ENCODE results near the gene UEVLD.

Gene UEVLD

DNA sequence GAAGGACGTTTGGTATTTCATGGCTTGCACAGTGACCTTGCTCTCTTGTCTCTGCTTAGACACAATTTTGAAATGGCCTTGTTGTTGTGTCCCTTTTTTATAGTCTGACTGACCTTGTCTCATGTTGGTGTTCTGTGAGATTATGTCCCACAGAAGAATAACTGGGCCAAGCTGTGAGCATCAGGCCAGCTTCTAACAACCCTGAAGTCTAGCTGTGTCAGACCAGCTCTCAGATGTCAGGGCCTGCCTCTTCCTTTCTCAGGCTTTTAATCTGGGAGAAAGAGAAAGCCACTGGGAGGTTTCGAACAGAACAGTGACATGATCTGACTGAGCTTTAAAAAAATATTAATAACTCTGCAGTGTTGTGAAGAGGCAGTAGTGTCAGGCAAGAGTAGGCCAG, 2.0 kb upstream of the UEVLD start:
- in situ Hi-C loops (cut with HindIII; ENCODE audit: low sequenced_read_pairs): no loop called here

DNA sequence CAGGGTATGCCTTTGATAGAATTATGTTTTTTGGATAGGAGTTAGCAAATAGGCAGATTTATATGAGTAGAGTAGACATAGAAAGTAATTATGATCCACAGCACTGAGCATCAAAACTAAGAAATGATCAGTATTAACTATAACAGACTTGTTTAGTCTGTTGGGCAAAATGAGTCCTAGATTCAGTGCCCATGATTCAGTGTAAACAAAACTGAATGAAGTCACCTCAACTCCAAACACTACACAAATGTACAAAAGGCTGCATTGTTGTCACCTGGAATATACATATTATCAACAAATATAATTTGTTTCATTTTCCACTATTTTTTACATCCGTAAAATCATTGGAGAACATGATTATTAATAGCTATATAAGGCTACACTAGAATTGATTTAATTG, 6.7 kb downstream of the UEVLD start:
- in situ Hi-C loops (cut with HindIII; ENCODE audit: low sequenced_read_pairs): no loop called here

GRCh38 chr11:18580113-18580766, 8.3 kb downstream of the UEVLD start:
- in situ Hi-C loops (cut with HindIII; ENCODE audit: low sequenced_read_pairs): no loop called here

DNA sequence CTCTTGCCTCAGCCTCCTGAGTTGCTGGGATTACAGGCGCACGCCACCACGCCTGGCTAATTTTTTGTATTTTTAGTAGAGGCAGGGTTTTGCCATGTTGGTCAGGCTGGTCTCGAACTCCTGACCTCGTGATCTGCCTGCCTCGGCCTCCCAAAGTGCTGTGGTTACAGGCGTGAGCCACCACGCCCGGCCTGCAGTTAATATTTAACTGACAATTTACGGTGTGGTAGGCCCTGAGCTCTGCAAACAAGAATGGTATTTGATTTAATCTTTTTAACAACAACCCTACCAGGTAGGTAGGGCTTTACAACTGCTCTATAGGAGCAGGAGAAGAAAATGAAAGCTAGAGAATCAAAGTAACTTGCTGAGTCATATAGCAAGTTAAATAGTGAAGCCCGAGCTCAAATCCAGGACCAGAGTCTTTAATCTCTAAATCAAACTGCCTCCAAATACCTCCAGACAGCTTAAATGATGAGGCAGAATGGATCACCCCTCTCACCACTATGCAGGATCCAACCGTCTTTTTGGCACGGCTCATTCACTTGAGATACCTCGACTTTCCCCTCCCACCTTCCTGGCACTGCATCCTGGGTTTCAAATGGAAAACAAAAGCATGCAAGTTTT, 9.4 kb downstream of the UEVLD start:
- in situ Hi-C loops (cut with HindIII; ENCODE audit: low sequenced_read_pairs): no loop called here

GRCh38 chr11:18575361-18575760, 13.2 kb downstream of the UEVLD start:
- in situ Hi-C loops (cut with HindIII; ENCODE audit: low sequenced_read_pairs): no loop called here

- in situ Hi-C loops (cut with HindIII; ENCODE audit: low sequenced_read_pairs): no loop called here
These were observed 21.5 kb downstream of the UEVLD start for GRCh38 chr11:18567081-18567480.

DNA sequence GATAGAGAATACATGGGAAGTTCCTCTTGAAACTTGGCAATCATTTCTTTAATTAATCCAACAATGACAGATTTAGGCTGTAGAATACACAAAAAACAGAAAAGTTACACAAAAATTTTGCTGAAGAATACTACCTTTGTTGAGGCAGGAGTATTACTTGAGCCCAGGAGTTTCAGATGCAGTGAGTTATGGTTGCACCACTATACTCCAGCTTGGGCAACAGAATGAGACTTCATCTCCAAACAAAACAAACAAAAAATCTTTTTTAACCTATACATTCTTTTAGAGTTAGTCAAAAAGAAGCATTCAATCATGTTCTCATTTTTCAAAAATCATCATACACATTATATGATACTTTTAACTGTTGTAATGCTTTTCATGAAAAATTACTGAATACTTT, 22.1 kb downstream of the UEVLD start:
- in situ Hi-C loops (cut with HindIII; ENCODE audit: low sequenced_read_pairs): no loop called here

DNA sequence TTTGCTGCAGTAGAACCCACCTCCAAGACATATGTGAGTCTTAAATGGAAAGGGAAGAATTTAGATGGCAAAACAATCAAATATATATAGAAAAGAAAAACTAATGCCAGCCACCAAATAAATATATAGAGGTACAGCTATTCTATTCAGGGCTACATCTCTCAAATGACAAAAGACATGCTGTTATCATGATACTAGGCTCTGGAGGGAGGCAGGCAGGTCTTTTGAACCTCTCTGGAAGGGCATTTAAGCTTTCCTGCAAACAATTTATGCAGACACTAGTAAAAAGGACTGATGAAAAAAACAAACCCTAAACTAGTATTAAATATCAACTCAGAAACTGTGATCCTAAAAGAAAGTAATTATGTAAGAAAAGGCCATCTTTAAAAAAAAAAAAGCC, 24.4 kb downstream of the UEVLD start:
- in situ Hi-C loops (cut with HindIII; ENCODE audit: low sequenced_read_pairs): loop anchor here (5.0 kb wide), 1 partner anchor 37 kb away; the partner anchor contains the start of gene TSG101

GRCh38 chr11:18563090-18563730, 25.3 kb downstream of the UEVLD start:
- in situ Hi-C loops (cut with HindIII; ENCODE audit: low sequenced_read_pairs): loop anchor here (5.0 kb wide), 1 partner anchor 36 kb away; the partner anchor contains the start of gene TSG101

DNA sequence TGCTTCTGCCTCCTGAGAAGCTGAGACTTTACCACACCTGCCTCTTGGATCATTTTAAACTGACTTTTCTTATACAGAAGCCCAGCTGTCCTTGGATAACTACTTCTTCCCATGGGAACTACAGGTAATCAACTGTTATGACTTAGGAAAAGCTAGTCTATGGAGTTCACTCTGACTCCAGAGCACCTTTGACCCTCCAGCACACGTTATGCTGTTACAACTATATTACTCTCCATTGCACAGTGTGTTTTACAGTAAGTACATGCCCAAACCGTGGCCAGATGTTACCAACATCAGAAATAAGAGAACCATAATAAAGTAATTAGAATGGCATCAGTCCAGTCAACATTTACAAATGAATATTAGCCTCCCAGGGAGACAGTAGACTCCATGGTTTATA, 40.5 kb downstream of the UEVLD start:
- in situ Hi-C loops (cut with HindIII; ENCODE audit: low sequenced_read_pairs): no loop called here

- in situ Hi-C loops (cut with HindIII; ENCODE audit: low sequenced_read_pairs): no loop called here
These were observed 48.1 kb downstream of the UEVLD start for GRCh38 chr11:18540207-18541009.

GRCh38 chr11:18536209-18536608, 52.3 kb downstream of the UEVLD start:
- in situ Hi-C loops (cut with HindIII; ENCODE audit: low sequenced_read_pairs): no loop called here

GRCh38 chr11:18534245-18534644, 54.3 kb downstream of the UEVLD start:
- in situ Hi-C loops (cut with HindIII; ENCODE audit: low sequenced_read_pairs): no loop called here

DNA sequence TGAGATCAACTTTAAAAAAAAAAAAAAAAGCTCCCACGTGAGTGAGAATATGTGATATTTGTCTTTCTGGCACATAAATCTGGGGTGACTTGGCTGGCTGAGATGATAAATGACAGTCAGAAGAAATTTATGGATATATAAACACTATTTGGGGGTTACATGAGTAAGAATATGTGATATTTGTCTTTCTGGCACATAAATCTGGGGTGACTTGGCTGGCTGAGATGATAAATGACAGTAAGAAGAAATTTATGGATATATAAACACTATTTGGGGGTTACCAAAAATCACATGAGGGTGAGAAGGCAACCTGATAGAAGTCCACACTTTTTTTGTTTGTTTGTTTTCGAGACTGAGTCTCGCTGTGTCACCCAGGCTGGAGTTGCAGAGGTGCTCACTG, 55.2 kb downstream of the UEVLD start:
- in situ Hi-C loops (cut with HindIII; ENCODE audit: low sequenced_read_pairs): no loop called here

DNA sequence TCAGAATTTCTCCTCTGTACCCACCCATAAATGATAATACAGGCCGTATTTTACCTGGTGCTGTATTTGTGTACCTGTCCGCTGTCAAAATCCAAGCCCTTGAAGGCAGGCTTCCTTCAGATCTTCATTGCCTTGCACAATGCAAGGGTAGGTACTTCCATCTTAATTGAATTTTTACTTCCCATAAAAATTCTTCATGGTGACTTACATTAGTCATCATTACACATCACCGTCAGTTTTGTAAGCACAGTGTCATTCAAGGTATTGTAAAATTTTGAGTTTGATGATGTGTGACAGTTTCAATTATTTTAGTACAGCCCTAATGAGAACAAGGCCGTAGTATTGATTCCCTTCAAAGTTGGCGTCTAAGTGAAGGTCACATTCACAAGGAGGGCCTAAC, 61.0 kb downstream of the UEVLD start:
- in situ Hi-C loops (cut with HindIII; ENCODE audit: low sequenced_read_pairs): loop anchor here (5.0 kb wide), 1 partner anchor 35 kb away; no protein-coding TSS in a partner anchor

DNA sequence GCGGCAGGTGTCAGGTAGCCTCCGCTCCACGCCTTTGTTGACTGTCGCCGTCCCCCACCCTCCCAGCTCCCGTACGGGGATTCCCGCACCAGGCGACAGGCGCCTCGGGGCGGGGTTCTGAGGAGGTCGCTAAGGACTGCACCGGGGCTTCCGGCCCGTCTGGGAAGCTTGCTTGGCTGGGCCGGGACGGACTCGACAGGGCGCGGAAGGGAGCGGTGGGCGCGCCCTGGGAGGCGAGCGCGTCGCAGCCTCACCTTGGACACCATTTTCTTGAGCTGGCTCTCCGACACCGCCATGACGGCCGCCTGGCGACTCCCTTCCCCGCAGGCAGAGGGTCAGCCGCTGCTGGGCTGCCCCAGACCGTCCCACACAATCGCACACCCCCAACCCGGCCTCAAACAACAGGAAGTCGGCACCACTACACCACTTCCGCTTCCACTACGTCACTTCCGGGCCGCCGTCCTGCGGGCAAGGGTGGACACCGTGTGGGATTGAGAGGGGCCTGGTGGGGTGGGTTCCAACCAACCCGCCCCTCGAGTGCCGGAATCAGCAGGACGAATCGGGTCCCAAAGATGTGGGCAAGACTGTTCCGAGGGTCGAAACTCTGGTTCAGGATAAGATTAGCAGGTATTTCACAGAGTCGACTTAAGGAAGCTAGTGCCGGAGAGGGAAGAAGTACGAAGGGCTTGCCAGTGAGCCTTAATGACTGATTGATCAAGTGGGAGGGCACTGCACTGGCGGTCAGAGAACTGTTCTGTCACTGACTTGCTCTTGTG, 61.8 kb downstream of the UEVLD start, which contains the start of gene TSG101:
Gene TSG101, minus strand, starts transcription at position 422 of the 776 bp plus-strand sequence. Its CDS starts 126 bp downstream, at position 296.
- in situ Hi-C loops (cut with HindIII; ENCODE audit: low sequenced_read_pairs): loop anchor here (5.0 kb wide), 1 partner anchor 36 kb away; no protein-coding TSS in a partner anchor

DNA sequence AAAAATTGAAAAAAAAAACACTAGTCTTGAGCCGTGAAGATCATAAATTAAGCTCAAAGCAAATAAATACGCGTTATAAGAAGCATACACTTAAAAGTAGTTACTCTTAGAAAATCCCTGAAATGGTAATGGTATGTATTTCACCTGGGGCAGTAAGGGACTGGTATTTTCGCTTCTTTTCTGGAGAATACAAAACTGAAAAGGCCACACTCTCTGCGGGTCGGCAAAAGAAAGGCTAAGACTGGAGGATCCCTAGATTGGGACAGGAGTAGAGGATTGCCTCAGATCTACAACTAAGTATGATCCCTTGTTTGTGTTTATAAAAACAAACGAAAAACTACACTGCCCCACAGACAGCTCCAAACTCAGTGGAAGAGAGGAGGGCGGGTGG, 62.4 kb downstream of the UEVLD start:
- in situ Hi-C loops (cut with HindIII; ENCODE audit: low sequenced_read_pairs): loop anchor here (5.0 kb wide), 1 partner anchor 36 kb away; no protein-coding TSS in a partner anchor

- in situ Hi-C loops (cut with HindIII; ENCODE audit: low sequenced_read_pairs): no loop called here
These were observed 64.3 kb downstream of the UEVLD start for GRCh38 chr11:18524248-18524647.

DNA sequence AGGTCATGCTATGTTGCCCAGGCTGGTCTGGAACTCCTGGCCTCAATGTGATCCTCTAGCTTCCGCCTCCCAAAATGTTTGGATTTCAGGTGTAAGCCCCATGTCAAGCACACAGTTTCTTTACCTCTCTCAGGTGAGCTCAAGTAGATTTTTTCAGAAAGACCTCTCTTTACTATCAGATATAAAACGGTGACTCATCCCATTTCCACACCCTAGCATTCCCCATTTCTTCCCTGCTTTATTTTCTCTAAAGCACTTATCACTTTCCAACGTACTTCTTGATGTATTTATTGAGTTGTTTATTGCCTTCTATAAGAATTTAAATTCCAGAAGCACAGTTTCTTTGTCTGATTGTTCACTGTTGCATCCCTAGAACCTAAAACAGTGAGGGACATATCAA, 65.5 kb downstream of the UEVLD start:
- in situ Hi-C loops (cut with HindIII; ENCODE audit: low sequenced_read_pairs): no loop called here

- in situ Hi-C loops (cut with HindIII; ENCODE audit: low sequenced_read_pairs): no loop called here
These were observed 66.1 kb downstream of the UEVLD start for GRCh38 chr11:18522388-18522787.
